Neutrophil (primary cell): ENCODE results near the gene SELENOI.

Experiments
- H3K27ac ChIP-seq: fragments of 200-600 bp; sonication (generic); 2 replicates; pipeline ENCODE4 v1.5.1; 2016; ENCODE audit warnings: mild to moderate bottlenecking, moderate library complexity
- H3K27me3 ChIP-seq: fragments of 200-600 bp; sonication (generic); 2 replicates; pipeline ENCODE4 v1.6.0; 2016; ENCODE audit warnings: mild to moderate bottlenecking
- H3K36me3 ChIP-seq: fragments of 200-600 bp; sonication (generic); 2 replicates; pipeline ENCODE4 v1.5.1; 2017
- H3K4me1 ChIP-seq, 2 experiments: fragments of 200-600 bp in 1 of 2; sonication (generic) in 1 of 2; 1 replicate in 1 of 2; 2 replicates in 1 of 2; pipeline versions ENCODE4 v1.5.1 to v1.6.1; 2013 to 2016; ENCODE audit warnings: low read depth in 1 of 2, low read length in 1 of 2, mild to moderate bottlenecking in 1 of 2, moderate library complexity in 1 of 2; ENCODE audit not compliant: control insufficient read depth in 1 of 2, insufficient read depth in 1 of 2
- H3K4me3 ChIP-seq, 2 experiments: fragments of 200-600 bp in 1 of 2; sonication (generic) in 1 of 2; 1 replicate in 1 of 2; 2 replicates in 1 of 2; pipeline ENCODE4 v1.5.1; 2013 to 2016; ENCODE audit warnings: low read depth in 1 of 2, low read length in 1 of 2, mild to moderate bottlenecking in 1 of 2, moderate library complexity in 1 of 2
- H3K9me3 ChIP-seq: fragments of 200-600 bp; sonication (generic); 2 replicates; pipeline ENCODE4 v1.5.1; 2016
- TF ChIP-seq, protein P1 (sequence below): fragments of 200-600 bp; sonication (generic); IDR thresholded peaks from 2 replicates; pipeline ENCODE4 v1.5.1; 2016; ENCODE audit warnings: antibody characterized with exemption

Gene SELENOI

DNA sequence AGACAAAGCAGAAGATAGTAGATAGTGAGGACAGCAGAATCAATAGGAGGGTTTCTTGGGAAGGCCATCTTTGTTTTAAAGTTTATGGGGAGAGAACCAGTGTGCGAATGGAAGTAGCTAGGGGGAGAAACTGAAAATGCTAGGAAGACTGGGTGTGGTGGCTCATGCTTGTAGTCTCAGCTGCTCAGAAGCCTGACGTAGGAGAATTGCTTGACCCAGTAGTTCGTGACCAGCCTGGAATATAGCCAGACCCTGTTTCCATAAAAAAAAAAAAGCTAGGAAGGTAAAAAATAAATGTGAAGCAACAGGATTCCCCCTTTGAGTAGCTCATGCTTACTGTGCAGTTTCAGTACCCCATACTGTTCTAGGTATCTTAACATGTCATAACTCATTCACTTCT lies 36.6 kb downstream of the SELENOI start:
- Histone ChIP-seq H3K4me3 (no peak overlapping the region), H3K4me1 (no peaks in the 10 kb centered on the region), H3K36me3 (peaks cover 7% of the 10 kb centered on the region), H3K9me3 (no peaks in the 10 kb centered on the region), H3K27ac (no peak overlapping the region), H3K27me3 (no peaks in the 10 kb centered on the region)
- TF ChIP-seq, protein P1, sequence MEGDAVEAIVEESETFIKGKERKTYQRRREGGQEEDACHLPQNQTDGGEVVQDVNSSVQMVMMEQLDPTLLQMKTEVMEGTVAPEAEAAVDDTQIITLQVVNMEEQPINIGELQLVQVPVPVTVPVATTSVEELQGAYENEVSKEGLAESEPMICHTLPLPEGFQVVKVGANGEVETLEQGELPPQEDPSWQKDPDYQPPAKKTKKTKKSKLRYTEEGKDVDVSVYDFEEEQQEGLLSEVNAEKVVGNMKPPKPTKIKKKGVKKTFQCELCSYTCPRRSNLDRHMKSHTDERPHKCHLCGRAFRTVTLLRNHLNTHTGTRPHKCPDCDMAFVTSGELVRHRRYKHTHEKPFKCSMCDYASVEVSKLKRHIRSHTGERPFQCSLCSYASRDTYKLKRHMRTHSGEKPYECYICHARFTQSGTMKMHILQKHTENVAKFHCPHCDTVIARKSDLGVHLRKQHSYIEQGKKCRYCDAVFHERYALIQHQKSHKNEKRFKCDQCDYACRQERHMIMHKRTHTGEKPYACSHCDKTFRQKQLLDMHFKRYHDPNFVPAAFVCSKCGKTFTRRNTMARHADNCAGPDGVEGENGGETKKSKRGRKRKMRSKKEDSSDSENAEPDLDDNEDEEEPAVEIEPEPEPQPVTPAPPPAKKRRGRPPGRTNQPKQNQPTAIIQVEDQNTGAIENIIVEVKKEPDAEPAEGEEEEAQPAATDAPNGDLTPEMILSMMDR = no peak

GRCh38 chr2:26384183-26384582 lies 38.2 kb downstream of the SELENOI start:
- H3K9me3 ChIP-seq = no peaks in the 10 kb centered on the region
- H3K27me3 ChIP-seq = no peaks in the 10 kb centered on the region
- no peak overlapping the region for H3K27ac ChIP-seq
- H3K4me3 ChIP-seq = no peak overlapping the region
- no peaks in the 10 kb centered on the region for H3K4me1 ChIP-seq
- H3K36me3 ChIP-seq = peaks cover 10% of the 10 kb centered on the region
- TF ChIP-seq, protein P1 = no peak

DNA sequence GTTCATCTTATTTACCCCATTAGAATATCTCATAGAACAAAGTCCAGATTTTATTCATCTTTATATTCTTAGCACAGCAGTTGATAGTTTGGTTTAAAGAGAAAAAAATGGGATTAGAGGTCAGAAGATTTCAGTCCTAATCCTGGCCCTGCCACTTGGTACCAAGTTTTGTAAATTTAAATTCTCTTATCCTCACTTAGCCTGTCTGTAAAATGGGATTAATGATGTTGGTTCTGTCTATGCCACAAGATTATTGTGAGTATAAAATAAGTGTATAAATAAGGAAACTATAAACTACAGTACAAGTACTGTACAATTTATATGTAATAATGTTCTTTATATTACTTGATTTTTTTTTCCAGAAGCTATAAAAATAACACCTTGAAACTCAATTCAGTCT lies 38.7 kb downstream of the SELENOI start:
- Histone ChIP-seq H3K36me3 (peaks cover 13% of the 10 kb centered on the region), H3K4me1 (no peaks in the 10 kb centered on the region), H3K27me3 (no peaks in the 10 kb centered on the region), H3K4me3 (no peak overlapping the region), H3K9me3 (no peaks in the 10 kb centered on the region), H3K27ac (no peak overlapping the region)
- TF ChIP-seq, protein P1 = no peak

DNA sequence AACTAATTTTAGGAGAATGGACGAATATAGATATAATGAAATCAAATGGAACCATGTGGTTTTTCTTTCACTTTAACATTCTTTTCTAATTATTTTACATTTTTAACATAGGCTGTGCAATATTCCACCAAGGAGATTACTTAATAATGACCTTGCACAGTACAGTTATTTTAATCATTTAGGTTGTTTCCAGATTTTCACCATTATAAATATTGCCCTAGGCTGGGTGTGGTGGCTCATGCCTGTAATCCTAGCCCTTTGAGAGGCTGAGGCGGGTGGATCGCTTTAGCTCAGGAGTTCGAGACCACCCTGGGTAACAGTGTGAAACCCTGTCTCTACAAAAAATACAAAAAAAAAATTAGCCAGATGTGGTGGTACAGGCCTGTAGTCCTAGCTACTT lies 41.2 kb downstream of the SELENOI start:
- H3K4me1 ChIP-seq = no peaks in the 10 kb centered on the region
- TF ChIP-seq, protein P1 = no peak
- H3K36me3 ChIP-seq = peaks cover 17% of the 10 kb centered on the region
- no peaks in the 10 kb centered on the region for H3K9me3 ChIP-seq
- H3K4me3 ChIP-seq = no peak overlapping the region
- no peak overlapping the region for H3K27ac ChIP-seq
- H3K27me3 ChIP-seq = no peaks in the 10 kb centered on the region

- H3K4me3 ChIP-seq = no peak overlapping the region
- H3K9me3 ChIP-seq = no peaks in the 10 kb centered on the region
- H3K36me3 ChIP-seq = peaks cover 5% of the 10 kb centered on the region
- H3K4me1 ChIP-seq = peaks cover under 1 to 1% of the 10 kb centered on the region in 2 experiments
- TF ChIP-seq, protein P1 = no peak
- H3K27ac ChIP-seq = no peak overlapping the region
- H3K27me3 ChIP-seq = no peaks in the 10 kb centered on the region
Observed at GRCh38 chr2:26394694-26395093, 48.8 kb downstream of the SELENOI start.

DNA sequence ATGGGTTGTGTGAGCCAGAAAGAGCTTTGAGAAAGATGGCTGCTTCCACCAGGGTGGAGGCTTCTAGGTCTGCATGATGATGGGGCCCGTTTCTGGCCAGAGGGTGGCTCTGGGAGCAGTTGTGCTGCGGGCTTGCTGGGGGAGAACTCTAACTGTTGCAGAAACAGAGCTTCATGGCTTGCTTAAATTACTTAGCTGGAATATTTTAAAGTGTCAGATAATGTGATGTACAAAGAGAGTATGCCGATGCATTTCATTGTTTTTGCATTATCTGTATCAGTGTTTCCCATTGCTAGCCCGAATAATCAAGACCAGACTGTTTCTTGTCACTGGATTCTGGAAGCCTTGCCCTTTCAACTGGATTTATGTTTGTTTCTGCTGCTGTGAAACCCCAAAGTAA lies 49.5 kb downstream of the SELENOI start:
- H3K27me3 ChIP-seq = no peaks in the 10 kb centered on the region
- no peak overlapping the region for H3K27ac ChIP-seq
- H3K9me3 ChIP-seq = no peaks in the 10 kb centered on the region
- H3K4me3 ChIP-seq = no peak overlapping the region
- H3K4me1 ChIP-seq = peaks cover 5% of the 10 kb centered on the region in 2 experiments
- peaks cover 3% of the 10 kb centered on the region for H3K36me3 ChIP-seq
- TF ChIP-seq, protein P1 = no peak
